AG04449 (cell line): ENCODE results near the gene CDH22.

Experiments used
- CTCF ChIA-PET: fragments of 350-600 bp; formaldehyde crosslinking; extraction: SDS; loops from one replicate; lab custom pipeline; 2021; ENCODE audit warnings: antibody characterized with exemption; lab: Yijun Ruan, JAX
- POLR2A ChIA-PET: fragments of 400-600, 350-600 bp; formaldehyde crosslinking; extraction: SDS; loops from one replicate; lab custom pipeline; 2020; ENCODE audit warnings: antibody characterized with exemption, inconsistent platforms; lab: Yijun Ruan, JAX
- DNase-seq: peaks from one replicate; pipeline ENCODE4 v3.0.0-alpha.2; 2010; ENCODE audit warnings: low read depth, low spot score
- H3K4me3 ChIP-seq: 2 replicates; pipeline ENCODE4 v1.5.1; 2011; ENCODE audit warnings: low read depth, mild to moderate bottlenecking, control low read depth, low read length
- TF ChIP-seq, protein P1 (sequence below): IDR thresholded peaks from one replicate; pipeline ENCODE4 v1.5.1; 2011; ENCODE audit warnings: mild to moderate bottlenecking, moderate library complexity, low read length, control low read depth, inconsistent platforms; ENCODE audit not compliant: insufficient read depth; ENCODE audit errors: missing control alignments

Gene CDH22

DNA sequence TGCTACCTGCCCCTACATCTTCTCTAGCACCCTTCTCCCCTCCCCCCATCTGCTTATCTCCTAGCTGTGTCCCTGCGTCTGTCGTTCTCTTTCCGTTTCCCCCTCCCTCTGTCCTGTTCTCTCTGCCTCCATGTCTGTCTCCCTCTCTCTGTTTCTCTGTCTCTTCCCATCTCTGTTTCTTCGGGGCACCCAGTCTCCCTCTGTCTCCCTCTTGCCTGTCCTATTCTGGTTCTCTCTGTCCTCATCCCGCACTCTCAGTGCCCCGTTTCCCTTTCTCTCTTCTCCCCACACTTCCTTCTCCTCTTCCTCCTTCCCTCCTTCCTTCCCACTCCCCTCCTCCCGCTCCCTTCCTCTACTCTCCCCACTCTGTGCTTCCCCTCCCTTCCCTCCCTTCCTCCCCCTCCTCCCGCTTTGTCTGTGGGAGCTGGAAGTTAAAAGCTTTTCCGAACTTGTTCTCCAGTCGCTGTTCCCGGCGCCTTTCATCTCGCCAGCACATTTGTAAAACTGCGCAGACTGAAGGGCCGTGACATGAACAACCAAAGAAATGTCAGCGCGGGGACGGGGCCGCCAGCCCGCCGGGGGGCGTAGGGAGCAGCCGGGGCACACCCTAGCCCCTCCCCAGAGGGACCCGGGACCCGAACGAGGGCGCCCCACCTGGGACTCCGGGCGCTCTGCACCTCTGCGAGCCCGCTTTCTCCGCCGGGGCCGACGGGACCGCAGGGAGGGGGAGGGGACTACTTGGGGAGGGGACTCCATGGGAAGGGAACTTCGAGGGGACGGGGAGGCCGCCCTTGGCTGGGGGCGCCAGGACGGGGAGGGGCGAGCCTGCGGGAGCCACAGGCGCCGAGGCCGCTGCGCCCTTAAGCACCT lies 4.0 kb upstream of the CDH22 start:
- TF ChIP-seq, protein P1, sequence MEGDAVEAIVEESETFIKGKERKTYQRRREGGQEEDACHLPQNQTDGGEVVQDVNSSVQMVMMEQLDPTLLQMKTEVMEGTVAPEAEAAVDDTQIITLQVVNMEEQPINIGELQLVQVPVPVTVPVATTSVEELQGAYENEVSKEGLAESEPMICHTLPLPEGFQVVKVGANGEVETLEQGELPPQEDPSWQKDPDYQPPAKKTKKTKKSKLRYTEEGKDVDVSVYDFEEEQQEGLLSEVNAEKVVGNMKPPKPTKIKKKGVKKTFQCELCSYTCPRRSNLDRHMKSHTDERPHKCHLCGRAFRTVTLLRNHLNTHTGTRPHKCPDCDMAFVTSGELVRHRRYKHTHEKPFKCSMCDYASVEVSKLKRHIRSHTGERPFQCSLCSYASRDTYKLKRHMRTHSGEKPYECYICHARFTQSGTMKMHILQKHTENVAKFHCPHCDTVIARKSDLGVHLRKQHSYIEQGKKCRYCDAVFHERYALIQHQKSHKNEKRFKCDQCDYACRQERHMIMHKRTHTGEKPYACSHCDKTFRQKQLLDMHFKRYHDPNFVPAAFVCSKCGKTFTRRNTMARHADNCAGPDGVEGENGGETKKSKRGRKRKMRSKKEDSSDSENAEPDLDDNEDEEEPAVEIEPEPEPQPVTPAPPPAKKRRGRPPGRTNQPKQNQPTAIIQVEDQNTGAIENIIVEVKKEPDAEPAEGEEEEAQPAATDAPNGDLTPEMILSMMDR = no peak
- DNase-seq = no peak
- no peak overlapping the region for H3K4me3 ChIP-seq
- POLR2A ChIA-PET = no interaction called here
- CTCF ChIA-PET = no interaction called here

DNA sequence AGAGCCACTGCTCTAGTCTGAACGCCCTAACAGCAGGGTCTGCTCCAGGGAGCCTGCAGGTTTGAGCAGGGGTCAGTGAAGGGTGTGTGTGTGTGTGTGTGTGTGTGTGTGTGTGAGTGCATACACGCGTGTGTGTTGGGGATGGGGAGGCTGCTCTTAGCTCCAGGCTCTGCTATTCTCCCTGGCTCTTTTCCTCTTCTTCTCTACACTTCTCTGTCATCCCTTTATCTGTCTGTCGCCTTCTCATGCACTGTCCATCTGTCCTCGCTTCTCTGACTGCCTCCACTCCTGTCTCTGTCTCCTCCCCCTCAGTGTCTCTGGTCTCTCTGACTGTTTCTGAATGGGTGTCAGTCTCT lies 3.4 kb upstream of the CDH22 start:
- CTCF ChIA-PET = no interaction called here
- POLR2A ChIA-PET = no interaction called here
- TF ChIP-seq, protein P1 = no peak
- DNase-seq = no peak
- no peak overlapping the region for H3K4me3 ChIP-seq

DNA sequence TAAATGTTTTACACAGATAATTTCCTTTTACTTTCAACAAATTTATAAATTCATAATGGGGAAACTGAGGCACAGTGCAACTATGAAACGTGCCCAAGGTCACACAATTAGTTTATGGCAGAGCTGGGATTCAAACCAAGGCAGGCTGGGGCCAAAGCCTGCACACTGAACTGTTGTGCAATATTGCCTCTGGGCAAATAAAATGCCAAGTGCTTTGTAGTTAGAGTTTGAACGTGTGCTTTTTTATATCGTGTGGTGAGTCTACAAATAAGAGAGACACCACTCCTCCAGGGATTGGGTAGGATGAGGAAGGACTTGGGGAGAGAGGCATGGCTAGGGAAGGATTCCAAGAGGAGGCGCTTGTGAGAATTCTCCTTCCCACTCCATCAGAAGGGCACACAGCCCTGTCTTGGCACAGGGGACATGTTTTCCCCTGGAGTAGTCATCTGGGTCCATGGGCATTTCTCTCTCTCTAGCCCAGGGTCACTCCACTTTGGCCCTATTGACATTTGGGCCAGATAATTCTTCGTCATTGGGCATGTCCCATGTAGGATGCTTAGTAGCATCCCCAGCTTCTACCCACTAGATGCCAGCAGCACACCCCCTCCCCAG lies 2.8 kb upstream of the CDH22 start:
- TF ChIP-seq, protein P1 = no peak
- ChIA-PET POLR2A (no interaction called here), CTCF (no interaction called here)
- no peak for DNase-seq
- H3K4me3 ChIP-seq = no peak overlapping the region

DNA sequence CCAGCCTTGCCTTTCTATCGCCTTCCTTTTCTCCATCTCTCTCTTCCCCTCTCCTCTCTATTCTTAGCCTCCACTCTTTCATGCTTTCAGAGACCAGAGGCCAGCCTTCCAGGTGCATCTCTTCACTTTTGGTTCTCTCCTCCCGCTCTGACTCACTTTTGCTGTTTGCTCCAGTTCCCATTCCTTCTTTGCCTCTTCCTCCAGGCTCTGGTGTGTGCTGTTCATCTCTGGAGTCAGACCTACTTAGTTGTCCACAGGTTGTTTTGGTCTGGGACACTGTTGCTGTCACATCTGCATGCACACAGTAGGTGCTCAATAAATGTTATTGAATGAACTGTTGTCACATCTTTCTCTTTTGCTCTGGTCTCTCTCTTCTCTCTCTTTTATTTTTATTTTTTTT lies 1.6 kb upstream of the CDH22 start:
- no peak overlapping the region for H3K4me3 ChIP-seq
- ChIA-PET CTCF (interaction anchor here (1.1 kb wide), 1 partner anchor 9 kb away, joined by 3 read pairs; no protein-coding TSS in a partner anchor), POLR2A (no interaction called here)
- TF ChIP-seq, protein P1 = no peak
- DNase-seq = no peak

DNA sequence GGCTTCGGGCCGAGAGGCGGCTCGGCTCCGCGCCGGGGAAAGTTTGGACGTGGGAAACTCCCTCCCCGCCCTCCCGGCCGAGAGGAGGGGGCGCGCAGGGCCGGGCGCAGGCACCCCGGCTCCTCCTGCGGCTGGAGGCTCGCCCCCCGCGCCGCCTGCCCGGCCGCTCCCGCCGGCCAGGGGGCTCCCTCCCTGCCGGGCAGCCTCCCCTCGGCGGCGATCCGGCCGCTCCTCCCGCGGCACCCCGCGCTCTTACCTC lies 370 bp downstream of the CDH22 start:
- H3K4me3 ChIP-seq = no peak overlapping the region
- TF ChIP-seq, protein P1 = no peak
- ChIA-PET CTCF (interaction anchor here (1.2 kb wide), 1 partner anchor 99 kb away, joined by 3 read pairs; the partner anchor contains the start of gene ELMO2), POLR2A (no interaction called here)
- no peak for DNase-seq
